Peyer's patch (tissue), 4 donors: ENCODE data around the gene COL17A1.

Experiments
- CTCF ChIP-seq, 6 experiments: fragments of 450-650 bp in 4 of 6; fragments of 200-600 bp in 2 of 6; sonication (generic) in 1 of 6; IDR thresholded peaks; one replicate each; pipeline ENCODE4 v1.5.1; 2017 to 2019; ENCODE audit warnings: antibody characterized with exemption in 6 of 6, mild to moderate bottlenecking in 3 of 6, moderate library complexity in 1 of 6
- POLR2A ChIP-seq, 2 donors: fragments of 450-650 bp; IDR thresholded peaks; one replicate each; pipeline ENCODE4 v1.5.1; 2017; ENCODE audit warnings: antibody characterized with exemption in 2 of 2, mild to moderate bottlenecking in 2 of 2, moderate library complexity in 2 of 2

GRCh38 chr10:104037261-104037951 is 48.3 kb downstream of the COL17A1 start:
- TF ChIP-seq POLR2A (IDR thresholded peaks at IDR 0.05) = no peak
- TF ChIP-seq CTCF (IDR thresholded peaks at IDR 0.05) = no peak
